MM.1S (cell line): ENCODE results near the gene ZBTB4.

Experiments
- DNase-seq: peaks from one replicate; pipeline ENCODE4 v3.0.0-alpha.2; 2015
- H2AFZ ChIP-seq: fragments of 300-600 bp; sonication (generic); 2 replicates; pipeline ENCODE4 v1.6.0; 2016; ENCODE audit warnings: antibody characterized with exemption, low read length
- H3F3A ChIP-seq: fragments of 300-600 bp; sonication (generic); 2 replicates; pipeline ENCODE4 v1.6.1; 2016; ENCODE audit warnings: mild to moderate bottlenecking, antibody characterized with exemption, low read length, moderate library complexity, mixed read lengths; ENCODE audit not compliant: insufficient read depth
- H3K27ac ChIP-seq: fragments of 300-600 bp; sonication (generic); 2 replicates; pipeline ENCODE4 v1.5.1; 2016; ENCODE audit warnings: mild to moderate bottlenecking, low read length
- H3K27me3 ChIP-seq: fragments of 300-600 bp; sonication (generic); replicated peaks from 2 replicates; pipeline ENCODE4 v1.6.0; 2016; ENCODE audit warnings: low read length; ENCODE audit not compliant: insufficient read depth
- H3K36me3 ChIP-seq: fragments of 300-600 bp; sonication (generic); replicated peaks from 2 replicates; pipeline ENCODE4 v1.6.1; 2016; ENCODE audit warnings: mild to moderate bottlenecking, low read length, mixed read lengths; ENCODE audit not compliant: insufficient read depth
- H3K4me1 ChIP-seq: fragments of 300-600 bp; sonication (generic); 2 replicates; pipeline ENCODE4 v1.6.1; 2016; ENCODE audit warnings: low read length, mixed read lengths
- H3K4me2 ChIP-seq: fragments of 300-600 bp; sonication (generic); 2 replicates; pipeline ENCODE4 v1.6.0; 2016; ENCODE audit warnings: low read depth, low read length
- H3K4me3 ChIP-seq: fragments of 300-600 bp; sonication (generic); 2 replicates; pipeline ENCODE4 v1.5.1; 2016; ENCODE audit warnings: low read length, mixed read lengths
- H3K79me2 ChIP-seq: fragments of 300-600 bp; sonication (generic); 2 replicates; pipeline ENCODE4 v1.6.1; 2016; ENCODE audit warnings: mixed run types, low read length, mixed read lengths
- H3K9ac ChIP-seq: fragments of 300-600 bp; sonication (generic); 2 replicates; pipeline ENCODE4 v1.6.1; 2016; ENCODE audit warnings: low read length, mixed read lengths
- H3K9me2 ChIP-seq: fragments of 300-600 bp; sonication (generic); replicated peaks from 2 replicates; pipeline ENCODE4 v1.6.1; 2016; ENCODE audit warnings: mild to moderate bottlenecking, low read length, mixed read lengths; ENCODE audit not compliant: insufficient read depth
- H3K9me3 ChIP-seq: fragments of 300-600 bp; sonication (generic); replicated peaks from 2 replicates; pipeline ENCODE4 v1.6.1; 2016; ENCODE audit warnings: mild to moderate bottlenecking, low read length, mixed read lengths; ENCODE audit not compliant: insufficient read depth
- H4K20me1 ChIP-seq: fragments of 300-600 bp; sonication (generic); 2 replicates; pipeline ENCODE4 v1.6.1; 2016; ENCODE audit warnings: mild to moderate bottlenecking, low read length, moderate library complexity, mixed read lengths; ENCODE audit not compliant: insufficient read depth
- EZH2 ChIP-seq: fragments of 300-600 bp; sonication (generic); optimal IDR thresholded peaks from 2 replicates; pipeline ENCODE3; 2017; ENCODE audit warnings: low read depth, mild to moderate bottlenecking, antibody characterized with exemption, low read length, mixed read lengths
- EZH2phosphoT487 ChIP-seq: fragments of 300-600 bp; sonication (generic); IDR thresholded peaks from 2 replicates; pipeline ENCODE4 v1.6.1; 2018; ENCODE audit warnings: antibody characterized with exemption, low read length
- TF ChIP-seq, protein P1 (sequence below): fragments of 300-600 bp; sonication (generic); IDR thresholded peaks from 2 replicates; pipeline ENCODE4 v1.5.1; 2016; ENCODE audit warnings: antibody characterized with exemption, low read length, mixed read lengths

Gene ZBTB4

GRCh38 chr17:7418472-7419152 lies 60.8 kb downstream of the ZBTB4 start:
- DNase-seq: no peak
- H3K27ac ChIP-seq: no peak overlapping the region
- H3K79me2 ChIP-seq: no peaks in the 10 kb centered on the region
- no peak overlapping the region for H3K4me3 ChIP-seq
- no peak overlapping the region for H2AFZ ChIP-seq
- no peaks in the 10 kb centered on the region for H3K9me2 ChIP-seq
- H3K9ac ChIP-seq: no peak overlapping the region
- H3K4me2 ChIP-seq: no peak overlapping the region
- TF ChIP-seq EZH2 (no peak), EZH2phosphoT487 (no peak)
- TF ChIP-seq, protein P1, sequence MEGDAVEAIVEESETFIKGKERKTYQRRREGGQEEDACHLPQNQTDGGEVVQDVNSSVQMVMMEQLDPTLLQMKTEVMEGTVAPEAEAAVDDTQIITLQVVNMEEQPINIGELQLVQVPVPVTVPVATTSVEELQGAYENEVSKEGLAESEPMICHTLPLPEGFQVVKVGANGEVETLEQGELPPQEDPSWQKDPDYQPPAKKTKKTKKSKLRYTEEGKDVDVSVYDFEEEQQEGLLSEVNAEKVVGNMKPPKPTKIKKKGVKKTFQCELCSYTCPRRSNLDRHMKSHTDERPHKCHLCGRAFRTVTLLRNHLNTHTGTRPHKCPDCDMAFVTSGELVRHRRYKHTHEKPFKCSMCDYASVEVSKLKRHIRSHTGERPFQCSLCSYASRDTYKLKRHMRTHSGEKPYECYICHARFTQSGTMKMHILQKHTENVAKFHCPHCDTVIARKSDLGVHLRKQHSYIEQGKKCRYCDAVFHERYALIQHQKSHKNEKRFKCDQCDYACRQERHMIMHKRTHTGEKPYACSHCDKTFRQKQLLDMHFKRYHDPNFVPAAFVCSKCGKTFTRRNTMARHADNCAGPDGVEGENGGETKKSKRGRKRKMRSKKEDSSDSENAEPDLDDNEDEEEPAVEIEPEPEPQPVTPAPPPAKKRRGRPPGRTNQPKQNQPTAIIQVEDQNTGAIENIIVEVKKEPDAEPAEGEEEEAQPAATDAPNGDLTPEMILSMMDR: no peak
- no peaks in the 10 kb centered on the region for H3F3A ChIP-seq
- no peaks in the 10 kb centered on the region for H3K36me3 ChIP-seq
- H4K20me1 ChIP-seq: no peaks in the 10 kb centered on the region
- no peaks in the 10 kb centered on the region for H3K4me1 ChIP-seq
- no peaks in the 10 kb centered on the region for H3K9me3 ChIP-seq
- H3K27me3 ChIP-seq: peaks cover 67% of the 10 kb centered on the region

DNA sequence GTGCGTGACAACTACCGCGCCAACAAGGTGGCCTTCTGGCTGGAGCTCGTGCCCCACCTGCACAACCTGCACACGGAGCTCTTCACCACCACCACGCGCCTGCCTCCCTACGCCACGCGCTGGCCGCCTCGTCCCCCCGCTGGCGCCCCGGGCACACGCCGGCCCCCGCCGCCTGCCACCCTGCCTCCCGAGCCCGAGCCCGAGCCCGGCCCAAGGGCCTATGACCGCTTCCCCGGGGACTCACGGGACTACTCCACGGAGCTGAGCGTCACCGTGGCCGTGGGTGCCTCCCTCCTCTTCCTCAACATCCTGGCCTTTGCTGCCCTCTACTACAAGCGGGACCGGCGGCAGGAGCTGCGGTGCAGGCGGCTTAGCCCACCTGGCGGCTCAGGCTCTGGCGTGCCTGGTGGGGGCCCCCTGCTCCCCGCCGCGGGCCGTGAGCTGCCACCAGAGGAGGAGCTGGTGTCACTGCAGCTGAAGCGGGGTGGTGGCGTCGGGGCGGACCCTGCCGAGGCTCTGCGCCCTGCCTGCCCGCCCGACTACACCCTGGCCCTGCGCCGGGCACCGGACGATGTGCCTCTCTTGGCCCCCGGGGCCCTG lies 62.3 kb downstream of the ZBTB4 start:
- H3K27me3 ChIP-seq: peaks cover 80% of the 10 kb centered on the region
- no peak overlapping the region for H2AFZ ChIP-seq
- no peak for DNase-seq
- no peaks in the 10 kb centered on the region for H3K79me2 ChIP-seq
- H3K9ac ChIP-seq: no peak overlapping the region
- no peak for TF ChIP-seq EZH2phosphoT487
- H3K9me3 ChIP-seq: no peaks in the 10 kb centered on the region
- no peaks in the 10 kb centered on the region for H3K4me1 ChIP-seq
- no peak overlapping the region for H3K4me2 ChIP-seq
- H3K9me2 ChIP-seq: no peaks in the 10 kb centered on the region
- no peaks in the 10 kb centered on the region for H4K20me1 ChIP-seq
- H3F3A ChIP-seq: no peaks in the 10 kb centered on the region
- no peak overlapping the region for H3K4me3 ChIP-seq
- no peak overlapping the region for H3K27ac ChIP-seq
- H3K36me3 ChIP-seq: no peaks in the 10 kb centered on the region

- H3K36me3 ChIP-seq: no peaks in the 10 kb centered on the region
- H3K9ac ChIP-seq: no peak overlapping the region
- no peak overlapping the region for H3K4me2 ChIP-seq
- H3K9me2 ChIP-seq: no peaks in the 10 kb centered on the region
- no peak overlapping the region for H3K4me3 ChIP-seq
- H4K20me1 ChIP-seq: no peaks in the 10 kb centered on the region
- H3F3A ChIP-seq: no peaks in the 10 kb centered on the region
- peaks cover 88% of the 10 kb centered on the region for H3K27me3 ChIP-seq
- TF ChIP-seq EZH2: no peak
- TF ChIP-seq, protein P1: no peak
- no peak for TF ChIP-seq EZH2phosphoT487
- no peak overlapping the region for H3K27ac ChIP-seq
- no peaks in the 10 kb centered on the region for H3K9me3 ChIP-seq
- H3K4me1 ChIP-seq: no peaks in the 10 kb centered on the region
- no peak overlapping the region for H2AFZ ChIP-seq
- no peak for DNase-seq
- H3K79me2 ChIP-seq: no peaks in the 10 kb centered on the region
Measured at GRCh38 chr17:7416323-7416722, 63.1 kb downstream of the ZBTB4 start.

DNA sequence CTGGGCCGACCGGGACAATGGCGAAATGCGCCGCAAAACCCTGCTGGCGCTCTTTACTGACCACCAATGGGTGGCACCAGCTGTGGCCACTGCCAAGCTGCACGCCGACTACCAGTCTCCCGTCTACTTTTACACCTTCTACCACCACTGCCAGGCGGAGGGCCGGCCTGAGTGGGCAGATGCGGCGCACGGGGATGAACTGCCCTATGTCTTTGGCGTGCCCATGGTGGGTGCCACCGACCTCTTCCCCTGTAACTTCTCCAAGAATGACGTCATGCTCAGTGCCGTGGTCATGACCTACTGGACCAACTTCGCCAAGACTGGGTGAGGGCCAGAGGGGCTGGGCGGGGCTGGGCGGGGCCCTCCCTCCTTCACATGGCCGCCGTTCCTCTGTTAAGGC lies 63.6 kb downstream of the ZBTB4 start:
- Histone ChIP-seq H3K9me2 (no peaks in the 10 kb centered on the region), H3K9me3 (no peaks in the 10 kb centered on the region), H3K9ac (no peak overlapping the region), H3K4me1 (no peaks in the 10 kb centered on the region), H3K27me3 (peaks cover 94% of the 10 kb centered on the region), H3K36me3 (no peaks in the 10 kb centered on the region), H3K4me3 (no peak overlapping the region), H3K4me2 (no peak overlapping the region), H3K79me2 (no peaks in the 10 kb centered on the region), H3K27ac (no peak overlapping the region), H2AFZ (no peak overlapping the region), H4K20me1 (no peaks in the 10 kb centered on the region), H3F3A (no peaks in the 10 kb centered on the region)
- no peak for DNase-seq
- TF ChIP-seq, protein P1: no peak
- no peak for TF ChIP-seq EZH2phosphoT487
- TF ChIP-seq EZH2: no peak
